Sigmoid colon (tissue), 4 donors: ENCODE data around the gene DENND4B.

Experiments used
- EP300 ChIP-seq, 4 donors: sonication (generic); formaldehyde crosslinking; IDR thresholded peaks; one replicate each; pipeline ENCODE4 v1.6.1; 2017; ENCODE audit warnings: antibody characterized with exemption in 4 of 4
- POLR2A ChIP-seq, 2 donors: fragments of 450-650 bp; IDR thresholded peaks; one replicate each; pipeline ENCODE4 v1.6.1; 2016; ENCODE audit warnings: antibody characterized with exemption in 2 of 2, mild to moderate bottlenecking in 2 of 2, moderate library complexity in 2 of 2
- POLR2AphosphoS5 ChIP-seq, 4 donors: sonication (generic); formaldehyde crosslinking; IDR thresholded peaks; one replicate each; pipeline ENCODE4 v1.6.1; 2017; ENCODE audit warnings: antibody characterized with exemption in 4 of 4
- TF ChIP-seq, protein P1 (sequence below), 4 experiments: fragments of 450-650 bp in 3 of 4; fragments of 200-600 bp in 1 of 4; IDR thresholded peaks; one replicate each; pipeline ENCODE4 v1.5.1; 2016 to 2019; ENCODE audit warnings: antibody characterized with exemption in 4 of 4, mild to moderate bottlenecking in 3 of 4, moderate library complexity in 2 of 4

DNA sequence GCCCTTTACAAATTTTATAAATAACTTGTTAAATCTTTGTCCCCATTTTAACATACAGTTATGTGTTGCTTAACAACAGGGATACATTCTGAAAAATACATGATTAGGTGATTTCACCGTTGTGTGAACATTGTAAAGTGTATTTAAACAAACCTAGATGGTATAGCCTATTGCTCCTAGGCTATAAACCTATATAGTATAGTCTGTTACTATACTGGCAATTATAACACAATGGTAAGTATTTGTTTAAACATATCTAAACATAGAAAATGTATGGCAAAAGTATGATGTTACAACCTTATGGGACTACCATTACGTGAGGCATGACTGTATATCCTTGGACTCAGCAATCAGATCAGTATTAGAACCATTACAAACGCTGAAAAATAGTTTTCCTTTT is 60.4 kb downstream of the DENND4B start:
- TF ChIP-seq POLR2AphosphoS5 (IDR thresholded peaks at IDR 0.05) (no peak), EP300 (IDR thresholded peaks at IDR 0.05) (no peak), POLR2A (IDR thresholded peaks at IDR 0.05) (no peak)
- TF ChIP-seq, protein P1, sequence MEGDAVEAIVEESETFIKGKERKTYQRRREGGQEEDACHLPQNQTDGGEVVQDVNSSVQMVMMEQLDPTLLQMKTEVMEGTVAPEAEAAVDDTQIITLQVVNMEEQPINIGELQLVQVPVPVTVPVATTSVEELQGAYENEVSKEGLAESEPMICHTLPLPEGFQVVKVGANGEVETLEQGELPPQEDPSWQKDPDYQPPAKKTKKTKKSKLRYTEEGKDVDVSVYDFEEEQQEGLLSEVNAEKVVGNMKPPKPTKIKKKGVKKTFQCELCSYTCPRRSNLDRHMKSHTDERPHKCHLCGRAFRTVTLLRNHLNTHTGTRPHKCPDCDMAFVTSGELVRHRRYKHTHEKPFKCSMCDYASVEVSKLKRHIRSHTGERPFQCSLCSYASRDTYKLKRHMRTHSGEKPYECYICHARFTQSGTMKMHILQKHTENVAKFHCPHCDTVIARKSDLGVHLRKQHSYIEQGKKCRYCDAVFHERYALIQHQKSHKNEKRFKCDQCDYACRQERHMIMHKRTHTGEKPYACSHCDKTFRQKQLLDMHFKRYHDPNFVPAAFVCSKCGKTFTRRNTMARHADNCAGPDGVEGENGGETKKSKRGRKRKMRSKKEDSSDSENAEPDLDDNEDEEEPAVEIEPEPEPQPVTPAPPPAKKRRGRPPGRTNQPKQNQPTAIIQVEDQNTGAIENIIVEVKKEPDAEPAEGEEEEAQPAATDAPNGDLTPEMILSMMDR (IDR thresholded peaks at IDR 0.05) = no peak
